Peyer's patch (tissue), 4 donors: ENCODE data around the gene SYN1.

Source experiments
- CTCF ChIP-seq, 6 experiments: fragments of 450-650 bp in 4 of 6; fragments of 200-600 bp in 2 of 6; sonication (generic) in 1 of 6; IDR thresholded peaks; one replicate each; pipeline ENCODE4 v1.5.1; 2017 to 2019; ENCODE audit warnings: antibody characterized with exemption in 6 of 6, mild to moderate bottlenecking in 3 of 6, moderate library complexity in 1 of 6
- POLR2A ChIP-seq, 2 donors: fragments of 450-650 bp; IDR thresholded peaks; one replicate each; pipeline ENCODE4 v1.5.1; 2017; ENCODE audit warnings: antibody characterized with exemption in 2 of 2, mild to moderate bottlenecking in 2 of 2, moderate library complexity in 2 of 2

- peak in 1 of 2 donors; percentile 18 for TF ChIP-seq POLR2A (IDR thresholded peaks at IDR 0.05)
- no peak for TF ChIP-seq CTCF (IDR thresholded peaks at IDR 0.05)
Measured at GRCh38 chrX:47651043-47651905, 31.6 kb upstream of the SYN1 start.
